ENCODE data around the gene GSTA2.
"Not testable (repeated sequence)": the region's sequence is repeated elsewhere in the genome, so short reads cannot be mapped to it uniquely, and the experiment has no call there.

The GSTA2 gene

GRCh38 chr6:52779237-52779636 is 16.0 kb upstream of the GSTA2 start:
- TF ChIP-seq ZNF274 (IDR thresholded peaks at IDR 0.05; ENCODE audit: low read depth, low read length) = no peak
- no peak overlapping the region for H3K4me3 ChIP-seq (ENCODE audit: low read length)

GRCh38 chr6:52776711-52777351 is 13.6 kb upstream of the GSTA2 start:
- H3K4me3 ChIP-seq (ENCODE audit: low read length) = not testable (repeated sequence)

DNA sequence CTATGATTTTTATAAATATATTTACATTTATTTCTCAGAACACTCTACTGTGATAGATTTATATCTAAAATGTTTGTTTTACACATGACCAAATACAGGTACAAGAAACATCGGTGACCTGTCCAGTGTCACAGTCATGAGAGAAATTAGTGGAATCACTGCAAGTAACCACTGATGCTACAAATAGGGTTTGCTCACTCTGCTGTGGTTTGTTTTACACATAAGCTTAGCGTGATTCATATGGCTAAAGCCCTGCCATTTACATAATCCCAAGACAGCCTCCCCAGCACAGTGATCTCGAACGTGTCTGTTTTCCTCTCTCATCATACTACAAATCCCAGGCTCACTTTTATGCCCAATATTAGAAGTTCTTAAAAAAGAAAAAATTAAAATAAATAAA is 6.1 kb upstream of the GSTA2 start:
- H3K4me3 ChIP-seq (ENCODE audit: low read length) = not testable (repeated sequence)

GRCh38 chr6:52767658-52768057 is 4.4 kb upstream of the GSTA2 start:
- not testable (repeated sequence) for H3K4me3 ChIP-seq (ENCODE audit: low read length)

DNA sequence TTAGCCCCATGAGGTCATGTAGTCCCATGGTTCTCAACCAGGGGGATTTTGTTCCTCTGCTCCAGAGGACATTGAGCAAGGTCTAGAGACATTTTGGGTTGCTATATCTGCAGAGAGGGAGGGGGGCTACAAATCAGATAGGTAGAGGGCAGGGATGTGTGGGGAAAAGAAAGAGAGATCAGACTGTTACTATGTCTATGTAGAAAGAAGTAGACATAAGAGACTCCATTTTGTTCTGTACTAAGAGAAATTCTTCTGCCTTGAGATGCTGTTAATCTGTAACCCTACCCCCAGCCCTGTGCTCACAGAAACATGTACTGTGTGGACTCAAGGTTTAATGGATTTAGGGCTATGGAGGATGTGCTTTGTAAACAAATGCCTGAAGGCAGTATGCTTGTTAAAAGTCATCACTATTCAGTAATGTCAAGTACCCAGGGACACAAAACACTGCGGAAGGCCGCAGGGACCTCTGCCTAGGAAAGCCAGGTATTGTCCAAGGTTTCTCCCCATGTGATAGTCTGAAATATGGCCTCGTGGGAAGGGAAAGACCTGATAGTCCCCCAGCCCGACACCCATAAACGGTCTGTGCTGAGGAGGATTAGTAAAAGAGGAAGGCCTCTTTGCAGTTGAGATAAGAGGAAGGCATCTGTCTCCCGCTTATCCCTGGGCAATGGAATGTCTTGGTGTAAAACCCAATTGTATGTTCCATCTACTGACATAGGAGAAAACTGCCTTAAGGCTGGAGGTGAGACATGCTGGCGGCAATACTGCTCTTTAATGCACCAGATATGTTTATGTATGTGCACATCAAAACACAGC is 1.4 kb downstream of the GSTA2 start:
- not testable (repeated sequence) for H3K4me3 ChIP-seq (ENCODE audit: low read length)

- TF ChIP-seq ZNF274 (IDR thresholded peaks at IDR 0.05; ENCODE audit: low read depth, low read length) = no peak
- H3K4me3 ChIP-seq (ENCODE audit: low read length) = no peak overlapping the region
These were observed 3.0 kb downstream of the GSTA2 start for GRCh38 chr6:52760105-52760765.

DNA sequence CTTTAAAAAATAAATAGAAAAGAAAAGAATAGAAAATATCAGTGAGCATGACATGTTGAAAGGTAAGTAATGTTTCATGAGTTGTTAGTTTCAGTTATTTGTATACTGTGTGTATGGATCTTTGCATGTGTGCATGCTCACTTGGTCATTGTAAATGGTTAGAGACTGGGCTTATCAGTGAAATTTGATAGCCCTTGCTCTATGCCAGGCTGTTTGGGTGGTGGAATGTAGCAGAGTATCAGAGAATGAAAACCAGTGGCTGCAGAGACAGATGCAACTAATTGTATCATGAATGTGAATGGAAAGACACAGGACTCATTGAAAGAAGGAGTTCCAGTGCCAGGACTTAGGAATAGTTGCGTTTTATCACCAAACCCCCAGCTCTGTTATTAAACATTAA is 4.2 kb downstream of the GSTA2 start:
- no peak overlapping the region for H3K4me3 ChIP-seq (ENCODE audit: low read length)

GRCh38 chr6:52757651-52758338 is 5.5 kb downstream of the GSTA2 start:
- not testable (repeated sequence) for H3K4me3 ChIP-seq (ENCODE audit: low read length)

More for the DNA sequence above, 4.2 kb downstream of the GSTA2 start:
- TF ChIP-seq ZNF274 (IDR thresholded peaks at IDR 0.05; ENCODE audit: low read depth, low read length) = no peak

DNA sequence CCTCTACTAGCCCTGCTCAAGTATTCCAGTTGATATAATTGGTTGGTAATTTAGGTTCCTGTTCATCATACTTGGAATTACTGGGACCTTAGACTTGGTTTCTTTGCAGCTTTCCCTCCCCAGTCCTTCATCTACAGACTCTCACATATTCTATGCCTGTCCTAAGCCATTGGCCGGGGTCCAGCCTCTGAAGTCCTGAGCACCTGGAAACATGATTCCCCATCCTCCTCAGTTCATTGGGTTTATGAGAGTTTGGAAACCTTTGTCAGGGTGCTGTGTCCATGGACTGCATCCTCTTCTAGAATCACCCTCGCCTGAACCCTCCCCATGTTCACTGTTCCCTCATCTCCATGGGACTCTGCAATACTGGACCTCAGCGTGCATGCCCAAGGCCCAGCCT is 8.8 kb downstream of the GSTA2 start:
- no peak overlapping the region for H3K4me3 ChIP-seq (ENCODE audit: low read length)
- no peak for TF ChIP-seq ZNF274 (IDR thresholded peaks at IDR 0.05; ENCODE audit: low read depth, low read length)

DNA sequence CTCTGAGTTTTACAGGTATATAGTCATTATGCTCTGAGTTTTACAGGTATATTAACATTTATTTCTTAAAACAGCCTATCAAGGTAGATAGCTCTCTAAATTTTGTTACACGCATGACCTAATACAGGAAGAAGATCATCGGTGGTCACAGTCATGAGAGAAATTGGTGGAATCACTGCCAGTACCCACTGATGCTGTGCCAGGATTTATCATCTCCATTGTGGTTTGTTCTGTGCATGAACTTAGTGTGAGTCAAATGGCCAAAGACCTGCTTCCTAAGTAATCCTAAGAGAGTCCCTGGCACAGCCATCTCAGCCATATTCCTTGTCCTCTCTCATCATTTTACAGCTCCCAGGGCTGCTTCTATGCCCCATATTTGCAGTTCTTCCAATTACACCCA is 10.1 kb downstream of the GSTA2 start:
- H3K4me3 ChIP-seq (ENCODE audit: low read length) = not testable (repeated sequence)

- H3K4me3 ChIP-seq (ENCODE audit: low read length) = no peak overlapping the region
- no peak for TF ChIP-seq ZNF274 (IDR thresholded peaks at IDR 0.05; ENCODE audit: low read depth, low read length)
These were observed 11.0 kb downstream of the GSTA2 start for GRCh38 chr6:52752310-52752709.

DNA sequence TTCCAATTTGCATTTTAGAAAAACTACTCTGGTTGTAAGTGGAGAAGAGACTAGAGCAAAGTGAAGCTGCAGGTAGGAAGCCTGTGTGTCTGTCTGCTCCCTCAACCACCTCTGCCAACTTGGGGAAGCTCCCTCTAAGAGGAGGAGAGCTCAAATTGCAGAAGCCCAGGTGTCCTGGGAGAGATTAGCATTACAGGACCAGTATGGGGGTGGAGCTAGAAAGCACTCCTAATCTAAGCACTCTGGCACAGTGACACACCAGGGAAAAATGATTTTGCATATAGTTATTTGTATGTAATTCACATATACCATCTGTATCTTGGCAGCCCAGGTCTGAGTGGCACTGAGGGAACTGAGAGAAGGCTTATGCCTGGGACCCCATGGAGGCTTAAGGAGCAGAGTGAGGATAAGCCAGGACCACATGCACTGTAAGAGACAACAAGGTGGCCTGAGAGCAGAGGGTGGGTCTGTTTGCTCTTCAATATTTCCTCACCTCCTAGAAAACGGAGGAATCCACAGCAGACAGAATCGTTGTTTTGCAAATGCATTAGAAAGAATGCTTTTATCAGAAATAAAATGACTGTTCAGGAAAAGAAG is 13.6 kb downstream of the GSTA2 start:
- H3K4me3 ChIP-seq (ENCODE audit: low read length) = no peak overlapping the region
- TF ChIP-seq ZNF274 (IDR thresholded peaks at IDR 0.05; ENCODE audit: low read depth, low read length) = no peak

DNA sequence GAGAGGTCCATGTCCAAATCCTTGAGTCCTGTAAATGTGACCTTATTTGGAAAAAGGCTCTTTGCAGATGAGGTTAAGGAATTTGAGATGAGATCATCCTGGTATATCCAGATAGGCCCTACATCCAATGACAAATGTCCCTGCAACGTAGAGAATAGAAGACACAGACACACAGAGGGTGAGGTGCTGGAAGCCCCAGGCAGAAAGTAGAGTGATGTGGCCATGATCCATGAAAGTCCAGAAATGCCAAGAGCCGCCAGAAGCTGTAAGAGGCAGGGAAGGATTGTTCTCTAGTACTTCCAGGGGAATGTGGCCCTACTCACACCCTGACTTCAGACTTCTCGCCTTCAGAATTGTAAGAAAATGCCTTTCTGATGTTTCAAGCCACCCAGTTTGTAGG is 16.0 kb downstream of the GSTA2 start:
- H3K4me3 ChIP-seq (ENCODE audit: low read length) = not testable (repeated sequence)

GRCh38 chr6:52746213-52746612 is 17.1 kb downstream of the GSTA2 start:
- TF ChIP-seq ZNF274 (IDR thresholded peaks at IDR 0.05; ENCODE audit: low read depth, low read length) = no peak
- H3K4me3 ChIP-seq (ENCODE audit: low read length) = no peak overlapping the region

DNA sequence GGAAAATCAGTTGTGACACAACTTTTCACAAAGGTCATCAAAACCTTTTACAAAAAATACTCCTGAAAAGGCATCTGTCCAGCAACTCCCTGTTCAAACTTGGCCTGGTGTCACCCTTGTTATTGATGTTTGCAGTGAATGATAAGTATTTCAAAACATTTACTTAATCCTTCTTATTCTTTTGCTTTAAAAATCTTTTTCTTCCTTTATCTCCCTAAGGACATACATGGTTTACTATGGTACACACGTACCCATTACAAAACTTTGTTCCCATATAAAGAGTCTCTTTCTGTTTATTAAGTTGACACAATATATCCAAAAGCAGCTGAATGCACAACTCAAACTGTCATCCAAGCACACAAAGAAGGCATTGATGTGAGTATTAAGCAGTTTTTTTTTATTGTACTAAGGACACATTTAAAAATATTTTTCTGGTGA is 17.5 kb downstream of the GSTA2 start:
- no peak for TF ChIP-seq ZNF274 (IDR thresholded peaks at IDR 0.05; ENCODE audit: low read depth, low read length)
- H3K4me3 ChIP-seq (ENCODE audit: low read length) = no peak overlapping the region
